ENCODE measurements around the gene KDM4C.
A peak's percentile ranks its signal among the peaks of the same experiment; 100 is the strongest.
"Not testable (repeated sequence)": the region's sequence is repeated elsewhere in the genome, so short reads cannot be mapped to it uniquely, and the experiment has no call there.

Gene KDM4C

GRCh38 chr9:6757456-6758247, at the start of gene KDM4C:
Gene KDM4C, plus strand, starts transcription at chr9:6757973. Its CDS starts 35,016 bp downstream, at chr9:6792989.
- H3K27me3 Mint-ChIP-seq, result no peaks in the 10 kb centered on the region
- no peaks in the 10 kb centered on the region for H3K9me3 Mint-ChIP-seq
- peaks cover 30% of the 10 kb centered on the region for H3K4me1 Mint-ChIP-seq
- peaks cover 1% of the 10 kb centered on the region for H3K36me3 Mint-ChIP-seq
- peak within 1 kb of the TSS; percentile 99 for H3K27ac Mint-ChIP-seq
- H3K4me3 Mint-ChIP-seq, result peak within 1 kb of the TSS; percentile 98

- Mint-ChIP-seq H3K27me3 (no peaks in the 10 kb centered on the region), H3K4me3 (no peak overlapping the region), H3K9me3 (no peaks in the 10 kb centered on the region), H3K4me1 (peaks cover 10% of the 10 kb centered on the region), H3K36me3 (no peaks in the 10 kb centered on the region), H3K27ac (no peak overlapping the region)
Observed at GRCh38 chr9:6708732-6709131, 49.0 kb upstream of the KDM4C start.

GRCh38 chr9:6711403-6711802, 46.4 kb upstream of the KDM4C start:
- Mint-ChIP-seq H3K4me3 (no peak overlapping the region), H3K36me3 (no peaks in the 10 kb centered on the region), H3K4me1 (peaks cover 3% of the 10 kb centered on the region), H3K27me3 (no peaks in the 10 kb centered on the region), H3K9me3 (no peaks in the 10 kb centered on the region), H3K27ac (no peak overlapping the region)

- Mint-ChIP-seq H3K9me3 (no peaks in the 10 kb centered on the region), H3K4me1 (peaks cover 7% of the 10 kb centered on the region), H3K27me3 (no peaks in the 10 kb centered on the region), H3K4me3 (no peak overlapping the region), H3K27ac (no peak overlapping the region), H3K36me3 (no peaks in the 10 kb centered on the region)
Observed at GRCh38 chr9:6712041-6712440, 45.7 kb upstream of the KDM4C start.

GRCh38 chr9:6714176-6714575, 43.6 kb upstream of the KDM4C start:
- H3K27ac Mint-ChIP-seq, result no peak overlapping the region
- H3K36me3 Mint-ChIP-seq, result no peaks in the 10 kb centered on the region
- H3K27me3 Mint-ChIP-seq, result no peaks in the 10 kb centered on the region
- H3K4me1 Mint-ChIP-seq, result peaks cover 7% of the 10 kb centered on the region
- no peak overlapping the region for H3K4me3 Mint-ChIP-seq
- no peaks in the 10 kb centered on the region for H3K9me3 Mint-ChIP-seq

- peak overlapping the region; percentile 70 for H3K27ac Mint-ChIP-seq
- H3K4me3 Mint-ChIP-seq, result peak overlapping the region; percentile 89
- not testable (repeated sequence) for H3K9me3 Mint-ChIP-seq, H3K27me3 Mint-ChIP-seq, H3K4me1 Mint-ChIP-seq, H3K36me3 Mint-ChIP-seq
Observed at GRCh38 chr9:6715153-6715754, 42.5 kb upstream of the KDM4C start.

- peak overlapping the region; percentile 89 for H3K4me3 Mint-ChIP-seq
- H3K27me3 Mint-ChIP-seq, result no peaks in the 10 kb centered on the region
- peak overlapping the region; percentile 90 for H3K27ac Mint-ChIP-seq
- H3K36me3 Mint-ChIP-seq, result no peaks in the 10 kb centered on the region
- H3K4me1 Mint-ChIP-seq, result peaks cover 7% of the 10 kb centered on the region
- no peaks in the 10 kb centered on the region for H3K9me3 Mint-ChIP-seq
Observed at GRCh38 chr9:6715755-6716643, 41.8 kb upstream of the KDM4C start.

GRCh38 chr9:6716766-6717165, 41.0 kb upstream of the KDM4C start:
- Mint-ChIP-seq H3K27ac (peak overlapping the region; percentile 90), H3K27me3 (no peaks in the 10 kb centered on the region), H3K36me3 (no peaks in the 10 kb centered on the region), H3K4me3 (peak overlapping the region; percentile 89), H3K9me3 (no peaks in the 10 kb centered on the region), H3K4me1 (peaks cover 7% of the 10 kb centered on the region)

GRCh38 chr9:6723881-6724420, 33.8 kb upstream of the KDM4C start:
- peaks cover 1% of the 10 kb centered on the region for H3K27me3 Mint-ChIP-seq
- no peaks in the 10 kb centered on the region for H3K9me3 Mint-ChIP-seq
- no peak overlapping the region for H3K27ac Mint-ChIP-seq
- H3K36me3 Mint-ChIP-seq, result no peaks in the 10 kb centered on the region
- no peak overlapping the region for H3K4me3 Mint-ChIP-seq
- no peaks in the 10 kb centered on the region for H3K4me1 Mint-ChIP-seq

- H3K36me3 Mint-ChIP-seq, result no peaks in the 10 kb centered on the region
- no peaks in the 10 kb centered on the region for H3K9me3 Mint-ChIP-seq
- no peaks in the 10 kb centered on the region for H3K27me3 Mint-ChIP-seq
- H3K4me3 Mint-ChIP-seq, result no peak overlapping the region
- H3K4me1 Mint-ChIP-seq, result no peaks in the 10 kb centered on the region
- no peak overlapping the region for H3K27ac Mint-ChIP-seq
Observed at GRCh38 chr9:6733257-6733656, 24.5 kb upstream of the KDM4C start.

GRCh38 chr9:6733831-6734230, 23.9 kb upstream of the KDM4C start:
- H3K9me3 Mint-ChIP-seq, result no peaks in the 10 kb centered on the region
- no peaks in the 10 kb centered on the region for H3K27me3 Mint-ChIP-seq
- H3K4me3 Mint-ChIP-seq, result no peak overlapping the region
- H3K4me1 Mint-ChIP-seq, result no peaks in the 10 kb centered on the region
- no peaks in the 10 kb centered on the region for H3K36me3 Mint-ChIP-seq
- H3K27ac Mint-ChIP-seq, result no peak overlapping the region

- Mint-ChIP-seq H3K27me3 (no peaks in the 10 kb centered on the region), H3K36me3 (no peaks in the 10 kb centered on the region), H3K4me3 (no peak overlapping the region), H3K9me3 (no peaks in the 10 kb centered on the region), H3K27ac (no peak overlapping the region), H3K4me1 (no peaks in the 10 kb centered on the region)
Observed at GRCh38 chr9:6735422-6735821, 22.4 kb upstream of the KDM4C start.

- H3K27me3 Mint-ChIP-seq, result no peaks in the 10 kb centered on the region
- no peaks in the 10 kb centered on the region for H3K36me3 Mint-ChIP-seq
- H3K27ac Mint-ChIP-seq, result no peak overlapping the region
- H3K4me3 Mint-ChIP-seq, result no peak overlapping the region
- no peaks in the 10 kb centered on the region for H3K9me3 Mint-ChIP-seq
- H3K4me1 Mint-ChIP-seq, result no peaks in the 10 kb centered on the region
Observed at GRCh38 chr9:6739218-6739617, 18.6 kb upstream of the KDM4C start.

- H3K27ac Mint-ChIP-seq, H3K4me3 Mint-ChIP-seq, H3K36me3 Mint-ChIP-seq, H3K27me3 Mint-ChIP-seq, H3K9me3 Mint-ChIP-seq: not testable (repeated sequence)
- peaks cover 16% of the 10 kb centered on the region for H3K4me1 Mint-ChIP-seq
Observed at GRCh38 chr9:6748861-6749260, 8.9 kb upstream of the KDM4C start.

- Mint-ChIP-seq H3K4me1 (peaks cover 31% of the 10 kb centered on the region), H3K27ac (peak overlapping the region; percentile 51)
- not testable (repeated sequence) for H3K27me3 Mint-ChIP-seq, H3K36me3 Mint-ChIP-seq, H3K9me3 Mint-ChIP-seq, H3K4me3 Mint-ChIP-seq
Observed at GRCh38 chr9:6754861-6755260, 2.9 kb upstream of the KDM4C start.

- Mint-ChIP-seq H3K9me3 (no peaks in the 10 kb centered on the region), H3K27me3 (no peaks in the 10 kb centered on the region), H3K4me1 (peaks cover 30% of the 10 kb centered on the region), H3K4me3 (peak overlapping the region; percentile 98), H3K36me3 (peaks cover 1% of the 10 kb centered on the region), H3K27ac (peak overlapping the region; percentile 99)
Observed at GRCh38 chr9:6757132-6757455, 679 bp upstream of the KDM4C start.

All from activated naive CD4-positive, alpha-beta T cell treated with anti-CD3 and anti-CD28 coated beads, Interleukin-2, amount 50 U/mL, for 24 hours (primary cell).